Stimulated activated CD8-positive, alpha-beta memory T cell treated with anti-CD3 and anti-CD28 coated beads, Interleukin-15, amount 100 ng/mL, for 24 hours (primary cell): Measurements from ENCODE around the gene MFAP3L.
"Not testable (repeated sequence)": the region's sequence is repeated elsewhere in the genome, so short reads cannot be mapped to it uniquely, and the experiment has no call there.

ENCODE experiments used
- DNase-seq: peaks from one replicate; pipeline ENCODE4 v3.0.0-alpha.2; 2020; ENCODE audit warnings: low read depth

The MFAP3L gene

GRCh38 chr4:170026253-170027021, at the start of gene MFAP3L:
Gene MFAP3L (minus strand): TSS chr4:170026395. CDS start chr4:170005877, 20,518 bp downstream.
- peak; percentile 71 for DNase-seq

- DNase-seq, result no peak
These were observed 45.0 kb upstream of the MFAP3L start for GRCh38 chr4:170071196-170071595.

GRCh38 chr4:170068438-170069128, 42.4 kb upstream of the MFAP3L start:
- no peak for DNase-seq

- no peak for DNase-seq
These were observed 33.2 kb upstream of the MFAP3L start for GRCh38 chr4:170059421-170059820.

GRCh38 chr4:170058826-170059225, 32.6 kb upstream of the MFAP3L start:
- no peak for DNase-seq

- no peak for DNase-seq
These were observed 31.7 kb upstream of the MFAP3L start for GRCh38 chr4:170057866-170058265.

GRCh38 chr4:170052919-170053318, 26.7 kb upstream of the MFAP3L start:
- no peak for DNase-seq

- no peak for DNase-seq
These were observed 25.2 kb upstream of the MFAP3L start for GRCh38 chr4:170051402-170051801.

- DNase-seq, result no peak
These were observed 23.6 kb upstream of the MFAP3L start for GRCh38 chr4:170049766-170050165.

- peak; percentile 23 for DNase-seq
These were observed 21.7 kb upstream of the MFAP3L start for GRCh38 chr4:170047771-170048354.

GRCh38 chr4:170046156-170046555, 20.0 kb upstream of the MFAP3L start:
- not testable (repeated sequence) for DNase-seq

- DNase-seq, result no peak
These were observed 14.0 kb upstream of the MFAP3L start for GRCh38 chr4:170040031-170040680.

GRCh38 chr4:170038769-170039168, 12.6 kb upstream of the MFAP3L start:
- no peak for DNase-seq

- DNase-seq, result no peak
These were observed 12.0 kb upstream of the MFAP3L start for GRCh38 chr4:170038232-170038631.

GRCh38 chr4:170037481-170037880, 11.3 kb upstream of the MFAP3L start:
- no peak for DNase-seq

- no peak for DNase-seq
These were observed 9.7 kb upstream of the MFAP3L start for GRCh38 chr4:170035845-170036244.

GRCh38 chr4:170035231-170035630, 9.0 kb upstream of the MFAP3L start:
- DNase-seq, result no peak

GRCh38 chr4:170033999-170034398, 7.8 kb upstream of the MFAP3L start:
- no peak for DNase-seq

GRCh38 chr4:170030121-170030520, 3.9 kb upstream of the MFAP3L start:
- no peak for DNase-seq

- peak; percentile 71 for DNase-seq
These were observed 1.1 kb upstream of the MFAP3L start for GRCh38 chr4:170027181-170027829.

- DNase-seq, result no peak
These were observed 507 bp downstream of the MFAP3L start for GRCh38 chr4:170025523-170026252.
